ENCODE data around the gene TSPAN9.

The TSPAN9 gene

GRCh38 chr12:3304436-3305165 is 227.4 kb downstream of the TSPAN9 start:
- peak; percentile 60 for DNase-seq

GRCh38 chr12:3305464-3305863 is 228.3 kb downstream of the TSPAN9 start:
- no peak for DNase-seq

GRCh38 chr12:3305904-3306619 is 228.9 kb downstream of the TSPAN9 start:
- no peak for DNase-seq

GRCh38 chr12:3307389-3307788 is 230.2 kb downstream of the TSPAN9 start:
- no peak for DNase-seq

- DNase-seq: no peak
Measured at GRCh38 chr12:3308063-3308462, 230.9 kb downstream of the TSPAN9 start.

- no peak for DNase-seq
Measured at GRCh38 chr12:3308609-3309008, 231.4 kb downstream of the TSPAN9 start.

GRCh38 chr12:3309805-3310204 is 232.6 kb downstream of the TSPAN9 start:
- DNase-seq: no peak

DNA sequence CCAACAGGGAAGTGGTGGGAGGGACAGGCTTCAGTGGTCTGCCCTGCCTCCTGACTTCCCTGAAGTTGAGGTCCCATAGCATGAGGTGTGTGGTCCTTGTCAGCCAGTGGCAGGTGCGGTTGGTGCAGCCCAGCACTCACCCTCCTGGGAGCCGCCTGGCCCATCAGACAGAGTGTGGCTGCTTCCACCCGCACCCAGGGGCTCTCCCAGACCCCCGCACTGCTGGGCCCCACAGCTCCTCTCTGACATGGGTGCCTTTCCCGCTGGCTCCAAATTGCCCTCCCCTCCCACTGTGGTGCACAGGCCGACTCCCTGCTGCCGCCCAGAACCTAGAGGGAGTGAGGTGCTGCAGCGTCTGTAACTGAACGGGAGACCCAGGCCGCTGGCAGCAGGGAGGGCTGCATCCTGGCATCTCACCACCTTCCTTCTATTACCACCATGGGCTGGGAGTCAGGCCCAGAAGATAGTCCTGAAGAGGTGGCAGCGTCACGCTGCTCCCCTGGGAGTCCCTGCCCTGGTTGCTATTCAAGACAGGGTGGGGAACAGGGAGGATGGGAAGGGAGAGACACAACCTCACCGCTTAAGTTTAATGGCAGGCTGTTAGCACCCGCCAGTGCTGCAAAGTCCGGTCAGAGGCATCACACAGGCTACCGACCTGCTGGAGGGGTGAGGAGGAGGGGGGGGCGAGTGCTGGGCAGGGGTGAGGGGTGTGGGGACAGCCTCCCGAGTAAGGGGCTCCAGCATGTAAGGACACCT is 233.3 kb downstream of the TSPAN9 start:
- no peak for DNase-seq

DNA sequence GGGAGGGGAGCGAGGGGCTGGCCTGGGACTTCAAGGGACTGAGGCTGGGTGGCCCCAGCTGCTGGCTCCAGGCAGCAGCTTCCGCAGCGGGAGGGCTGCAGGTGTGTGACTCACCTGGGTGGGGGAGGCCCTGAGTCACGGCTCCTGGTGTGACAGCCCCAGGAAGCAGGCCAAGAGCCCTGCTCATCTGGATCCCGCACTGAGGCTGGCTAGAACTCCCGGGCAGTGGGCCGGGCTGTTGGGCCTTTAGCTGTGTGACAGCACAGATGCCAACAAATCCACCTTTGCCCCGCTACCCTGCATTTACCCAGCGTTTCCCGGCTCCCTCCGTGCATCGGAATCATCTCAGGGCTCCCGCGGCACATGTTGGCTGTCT is 233.8 kb downstream of the TSPAN9 start:
- DNase-seq: peak; percentile 85

GRCh38 chr12:3311491-3312103 is 234.4 kb downstream of the TSPAN9 start:
- no peak for DNase-seq

DNA sequence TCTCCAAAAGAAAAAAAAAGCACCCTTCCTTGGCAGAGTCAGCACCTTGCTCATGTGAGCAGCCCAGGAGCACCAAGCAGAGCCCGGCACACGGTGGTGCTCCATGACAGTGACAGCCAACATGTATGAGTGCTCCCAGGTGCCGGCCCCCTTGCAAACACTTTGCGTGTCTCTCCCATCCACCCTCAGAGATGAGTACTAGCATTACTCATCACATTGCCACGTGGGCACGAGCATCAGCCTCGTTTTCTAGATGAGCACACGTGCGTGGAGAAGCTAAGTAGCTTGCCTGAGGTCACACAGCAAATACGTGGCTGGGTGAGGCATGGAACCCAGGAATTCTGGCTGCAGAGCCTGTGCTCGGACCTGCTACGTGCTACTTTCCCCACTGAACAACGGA is 235.9 kb downstream of the TSPAN9 start:
- no peak for DNase-seq

GRCh38 chr12:3313675-3314663 is 236.8 kb downstream of the TSPAN9 start:
- peak; percentile 29 for DNase-seq

DNA sequence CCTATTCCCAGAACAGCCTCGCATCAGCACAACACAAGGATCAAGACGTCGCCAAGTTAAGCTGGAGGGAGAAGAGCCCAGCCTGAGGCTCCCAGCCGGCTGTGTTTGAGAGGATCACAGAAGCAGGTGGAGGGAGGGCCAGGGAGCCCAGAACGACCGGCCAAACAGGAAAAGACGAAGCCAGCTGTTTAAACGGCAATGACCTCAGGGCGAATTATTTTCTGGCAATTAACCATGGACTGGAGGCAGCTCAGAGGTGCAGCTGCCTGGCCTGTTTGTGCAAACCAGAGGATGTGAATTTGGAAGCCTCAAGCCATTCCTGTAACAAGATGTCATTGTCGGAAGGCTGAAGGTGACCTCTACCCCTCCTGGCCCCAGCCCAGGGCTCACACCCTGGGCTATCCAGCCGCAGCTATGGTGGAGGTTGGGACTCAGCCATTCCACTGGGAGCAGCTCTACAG is 238.1 kb downstream of the TSPAN9 start:
- DNase-seq: peak; percentile 85

DNA sequence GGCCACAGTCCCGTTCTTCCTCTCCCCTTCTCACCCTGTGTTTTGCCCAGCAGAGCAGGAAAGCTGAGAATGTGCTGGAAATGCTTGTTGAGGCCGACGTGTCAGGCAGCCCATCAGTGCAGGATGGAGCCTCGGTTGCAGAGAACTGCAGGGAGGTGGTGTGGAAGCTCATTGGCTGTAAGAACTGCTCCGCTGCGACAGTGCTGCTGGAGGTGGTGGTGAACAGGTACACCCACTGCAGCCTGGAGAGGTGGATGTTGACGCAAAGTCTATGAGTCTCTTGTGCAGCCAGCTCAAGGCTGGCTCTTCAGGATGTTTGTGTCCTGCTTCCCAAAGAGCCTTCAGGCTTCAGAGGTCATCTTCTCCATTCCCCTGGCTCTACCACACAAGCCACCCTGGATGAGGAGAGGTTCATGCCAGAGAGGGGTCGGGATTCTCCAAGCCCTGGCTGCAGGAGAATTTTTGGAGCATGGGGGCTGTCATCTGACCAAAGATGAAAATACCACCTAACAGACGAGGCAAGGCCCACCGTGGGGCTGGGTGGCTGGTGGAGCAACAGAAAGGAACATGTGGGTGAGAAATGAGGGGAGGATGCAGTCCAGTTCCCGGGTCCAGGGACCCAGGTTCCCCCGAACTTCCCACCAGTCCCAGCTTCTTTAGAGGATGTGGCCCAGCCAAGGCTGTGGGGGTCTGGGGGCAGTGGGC is 239.7 kb downstream of the TSPAN9 start:
- DNase-seq: peak; percentile 54

GRCh38 chr12:3317481-3317815 is 240.3 kb downstream of the TSPAN9 start:
- no peak for DNase-seq

GRCh38 chr12:3317841-3318501 is 240.8 kb downstream of the TSPAN9 start:
- DNase-seq: no peak

DNA sequence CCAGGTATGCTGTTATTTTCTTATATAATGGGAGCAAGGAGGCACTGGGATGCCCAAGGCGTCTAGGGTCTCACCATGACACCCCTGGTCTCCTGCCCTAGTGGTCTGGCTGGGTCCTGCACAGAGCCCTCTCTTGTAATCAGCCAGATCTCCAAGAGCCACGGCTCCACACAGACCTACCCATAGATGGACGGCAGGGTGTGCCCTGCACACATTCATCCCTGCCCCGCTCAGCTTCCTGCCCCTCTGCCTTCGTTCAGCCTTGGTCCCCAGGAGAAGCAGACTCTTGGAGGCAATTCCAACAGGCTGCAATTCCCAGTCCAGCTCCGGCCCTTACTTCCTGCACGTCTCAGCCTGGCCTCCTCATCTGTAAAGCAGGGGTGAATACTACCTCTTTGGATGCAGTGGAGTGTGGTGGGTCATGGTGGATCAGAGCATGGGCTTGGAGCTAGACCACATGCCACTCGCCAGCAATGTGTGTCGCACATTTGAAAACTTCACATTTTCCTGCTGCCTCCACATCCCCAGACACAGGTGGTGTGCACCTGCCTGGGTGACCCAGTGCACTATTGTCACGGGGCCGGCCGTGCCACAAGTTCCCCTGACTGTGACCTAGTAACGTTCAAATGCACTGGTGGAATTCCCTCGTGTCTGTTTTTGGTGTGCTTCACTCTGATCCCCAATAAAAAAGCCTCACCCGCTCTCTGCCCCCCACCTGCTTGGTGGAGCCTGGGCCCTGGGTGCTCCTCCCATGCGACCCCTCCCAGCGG is 242.7 kb downstream of the TSPAN9 start:
- DNase-seq: no peak

- no peak for DNase-seq
Measured at GRCh38 chr12:3320881-3321509, 243.8 kb downstream of the TSPAN9 start.

GRCh38 chr12:3321881-3322280 is 244.7 kb downstream of the TSPAN9 start:
- DNase-seq: no peak

Data from NCI-H510A (cell line).